Upper lobe of left lung (tissue), 4 donors: ENCODE measurements around the gene NR3C2.

Experiments used
- CTCF ChIP-seq, 6 experiments: fragments of 450-650 bp in 4 of 6; fragments of 200-600 bp in 2 of 6; sonication (generic) in 2 of 6; IDR thresholded peaks; one replicate each; pipeline ENCODE4 v1.5.1; 2016 to 2019; ENCODE audit warnings: antibody characterized with exemption in 6 of 6
- EP300 ChIP-seq, 4 donors: sonication (generic); formaldehyde crosslinking; IDR thresholded peaks; one replicate each; pipeline ENCODE4 v1.5.1; 2017; ENCODE audit warnings: antibody characterized with exemption in 4 of 4, control low read depth in 2 of 4
- POLR2A ChIP-seq, 4 donors: fragments of 450-650 bp; IDR thresholded peaks; one replicate each; pipeline ENCODE4 v1.5.1; 2016 to 2017; ENCODE audit warnings: antibody characterized with exemption in 4 of 4, mild to moderate bottlenecking in 2 of 4
- POLR2AphosphoS5 ChIP-seq, 2 donors: sonication (generic); formaldehyde crosslinking; IDR thresholded peaks; one replicate each; pipeline ENCODE4 v1.5.1; 2017; ENCODE audit warnings: antibody characterized with exemption in 2 of 2

GRCh38 chr4:148441986-148442831, at the start of gene NR3C2:
- TF ChIP-seq CTCF (IDR thresholded peaks at IDR 0.05) (no peak), POLR2AphosphoS5 (IDR thresholded peaks at IDR 0.05) (peak; percentile 89 to 99), POLR2A (IDR thresholded peaks at IDR 0.05) (peak; percentile 69 to 100 (median 99)), EP300 (IDR thresholded peaks at IDR 0.05) (peak in 1 of 4 donors; percentile 13)
